ENCODE data around the gene C5AR1.

DNA sequence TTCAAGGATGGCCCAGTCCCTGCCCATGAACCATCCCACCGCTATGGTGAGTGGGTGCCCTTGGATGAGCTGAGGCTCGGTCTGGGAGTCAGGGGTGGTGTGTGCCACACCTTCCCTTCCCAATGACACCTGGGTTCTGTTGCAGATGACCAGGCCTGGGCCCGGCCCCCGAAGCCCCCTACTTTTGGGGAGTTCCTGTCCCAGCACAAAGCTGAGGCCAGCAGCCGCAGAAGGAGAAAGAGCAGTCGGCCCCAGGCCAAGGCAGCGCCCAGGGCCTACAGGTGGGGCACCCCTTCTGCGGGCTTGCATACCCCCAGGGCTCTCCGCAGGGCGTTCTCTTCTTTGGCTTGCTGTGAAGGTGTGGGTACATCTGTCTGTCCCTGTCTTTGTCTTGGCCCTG is 39.3 kb upstream of the C5AR1 start:
- TF ChIP-seq, protein P1, sequence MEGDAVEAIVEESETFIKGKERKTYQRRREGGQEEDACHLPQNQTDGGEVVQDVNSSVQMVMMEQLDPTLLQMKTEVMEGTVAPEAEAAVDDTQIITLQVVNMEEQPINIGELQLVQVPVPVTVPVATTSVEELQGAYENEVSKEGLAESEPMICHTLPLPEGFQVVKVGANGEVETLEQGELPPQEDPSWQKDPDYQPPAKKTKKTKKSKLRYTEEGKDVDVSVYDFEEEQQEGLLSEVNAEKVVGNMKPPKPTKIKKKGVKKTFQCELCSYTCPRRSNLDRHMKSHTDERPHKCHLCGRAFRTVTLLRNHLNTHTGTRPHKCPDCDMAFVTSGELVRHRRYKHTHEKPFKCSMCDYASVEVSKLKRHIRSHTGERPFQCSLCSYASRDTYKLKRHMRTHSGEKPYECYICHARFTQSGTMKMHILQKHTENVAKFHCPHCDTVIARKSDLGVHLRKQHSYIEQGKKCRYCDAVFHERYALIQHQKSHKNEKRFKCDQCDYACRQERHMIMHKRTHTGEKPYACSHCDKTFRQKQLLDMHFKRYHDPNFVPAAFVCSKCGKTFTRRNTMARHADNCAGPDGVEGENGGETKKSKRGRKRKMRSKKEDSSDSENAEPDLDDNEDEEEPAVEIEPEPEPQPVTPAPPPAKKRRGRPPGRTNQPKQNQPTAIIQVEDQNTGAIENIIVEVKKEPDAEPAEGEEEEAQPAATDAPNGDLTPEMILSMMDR (IDR thresholded peaks at IDR 0.05) = no peak
- no peak for TF ChIP-seq POLR2A (IDR thresholded peaks at IDR 0.05)
